ENCODE results near the gene CSMD2. TPM values are rescaled to one million over a fixed set of nuclear protein-coding genes. Genes with fewer than 3 reads are reported as not detected.

CSMD2 gene
- polyA plus RNA-seq, 1 experiment = 1.8 TPM

GRCh38 chr1:33823830-33824229 is 341.2 kb downstream of the CSMD2 start:
- H3K27me3 ChIP-seq (ENCODE audit: control insufficient read depth, insufficient read depth, low read length) = no peaks in the 10 kb centered on the region
- no peak for DNase-seq (ENCODE audit: low read depth)
- ChIA-PET POLR2A (no interaction called here), CTCF (no interaction called here)
- H3K4me3 ChIP-seq (ENCODE audit: low read depth, low read length) = no peak overlapping the region
- TF ChIP-seq CTCF (IDR thresholded peaks at IDR 0.05; ENCODE audit: insufficient read depth, low read depth, low read length) = no peak
- no peaks in the 10 kb centered on the region for H3K36me3 ChIP-seq (ENCODE audit: control insufficient read depth, insufficient read depth, low read length)

- DNase-seq (ENCODE audit: low read depth) = no peak
- POLR2A ChIA-PET = no interaction called here
These were observed 341.6 kb downstream of the CSMD2 start for GRCh38 chr1:33823401-33823800.

GRCh38 chr1:33822396-33822795 is 342.6 kb downstream of the CSMD2 start:
- no peak for TF ChIP-seq CTCF (IDR thresholded peaks at IDR 0.05; ENCODE audit: insufficient read depth, low read depth, low read length)
- H3K4me3 ChIP-seq (ENCODE audit: low read depth, low read length) = no peak overlapping the region
- DNase-seq (ENCODE audit: low read depth) = no peak
- POLR2A ChIA-PET = no interaction called here
- no peaks in the 10 kb centered on the region for H3K36me3 ChIP-seq (ENCODE audit: control insufficient read depth, insufficient read depth, low read length)
- CTCF ChIA-PET = no interaction called here
- H3K27me3 ChIP-seq (ENCODE audit: control insufficient read depth, insufficient read depth, low read length) = 0 out of 2 replicates have a peak, but pooled peaks cover 1% of the 10 kb centered on the region

More at GRCh38 chr1:33823401-33823800, 341.6 kb downstream of the CSMD2 start:
- CTCF ChIA-PET = no interaction called here
- no peak overlapping the region for H3K4me3 ChIP-seq (ENCODE audit: low read depth, low read length)
- no peak for TF ChIP-seq CTCF (IDR thresholded peaks at IDR 0.05; ENCODE audit: insufficient read depth, low read depth, low read length)
- H3K36me3 ChIP-seq (ENCODE audit: control insufficient read depth, insufficient read depth, low read length) = no peaks in the 10 kb centered on the region
- no peaks in the 10 kb centered on the region for H3K27me3 ChIP-seq (ENCODE audit: control insufficient read depth, insufficient read depth, low read length)

DNA sequence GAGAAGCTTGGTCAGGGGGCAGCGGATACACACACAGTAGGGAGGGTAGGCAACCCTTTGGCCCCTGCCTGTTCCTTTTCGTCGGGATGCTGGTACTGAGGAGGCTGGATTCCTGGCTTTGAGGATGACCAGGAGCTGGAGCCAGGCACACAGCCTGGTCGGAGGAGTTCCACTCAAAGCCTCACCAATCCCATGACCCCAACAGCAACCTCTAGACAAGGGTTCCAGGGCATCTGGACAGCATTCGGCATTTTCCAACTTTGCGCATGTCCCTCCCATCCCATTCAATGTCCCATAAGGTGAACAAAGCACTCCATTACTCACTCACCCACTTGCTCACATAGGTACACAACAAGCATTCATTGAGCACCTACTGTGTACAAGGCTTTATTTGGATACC is 343.7 kb downstream of the CSMD2 start:
- no peaks in the 10 kb centered on the region for H3K36me3 ChIP-seq (ENCODE audit: control insufficient read depth, insufficient read depth, low read length)
- H3K27me3 ChIP-seq (ENCODE audit: control insufficient read depth, insufficient read depth, low read length) = 0 out of 2 replicates have a peak, but pooled peaks cover 2% of the 10 kb centered on the region
- ChIA-PET CTCF (no interaction called here), POLR2A (no interaction called here)
- no peak overlapping the region for H3K4me3 ChIP-seq (ENCODE audit: low read depth, low read length)
- no peak for TF ChIP-seq CTCF (IDR thresholded peaks at IDR 0.05; ENCODE audit: insufficient read depth, low read depth, low read length)
- no peak for DNase-seq (ENCODE audit: low read depth)

DNA sequence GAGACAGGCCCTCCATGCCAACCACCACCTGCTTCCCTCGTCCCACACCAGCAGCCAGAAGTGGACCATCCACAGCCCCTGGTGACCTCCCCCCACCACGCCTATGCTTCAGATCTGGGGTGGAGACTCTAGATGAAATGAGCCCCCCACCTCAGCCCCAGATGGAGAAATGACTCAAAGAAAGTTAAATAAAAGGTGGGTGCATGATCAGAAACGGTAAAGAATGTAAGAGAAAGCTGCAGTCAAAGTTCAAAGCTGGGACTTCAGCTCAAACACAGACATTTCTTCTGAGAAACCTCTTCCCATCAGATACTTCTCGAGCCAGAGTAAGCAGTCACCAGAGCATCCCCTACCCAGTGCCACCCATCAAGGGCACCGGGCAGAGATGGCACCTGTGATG is 344.2 kb downstream of the CSMD2 start:
- no peak for TF ChIP-seq CTCF (IDR thresholded peaks at IDR 0.05; ENCODE audit: insufficient read depth, low read depth, low read length)
- Histone ChIP-seq H3K36me3 (ENCODE audit: control insufficient read depth, insufficient read depth, low read length) (no peaks in the 10 kb centered on the region), H3K27me3 (ENCODE audit: control insufficient read depth, insufficient read depth, low read length) (0 out of 2 replicates have a peak, but pooled peaks cover 2% of the 10 kb centered on the region), H3K4me3 (ENCODE audit: low read depth, low read length) (no peak overlapping the region)
- ChIA-PET POLR2A (no interaction called here), CTCF (no interaction called here)
- no peak for DNase-seq (ENCODE audit: low read depth)

All from BJ (cell line).